ENCODE data around the gene CAMTA2. TPM values are rescaled to one million over a fixed set of nuclear protein-coding genes. Genes with fewer than 3 reads are reported as not detected.

The CAMTA2 gene
- total RNA-seq, 1 donor from 2014 or later: 0.34 TPM

DNA sequence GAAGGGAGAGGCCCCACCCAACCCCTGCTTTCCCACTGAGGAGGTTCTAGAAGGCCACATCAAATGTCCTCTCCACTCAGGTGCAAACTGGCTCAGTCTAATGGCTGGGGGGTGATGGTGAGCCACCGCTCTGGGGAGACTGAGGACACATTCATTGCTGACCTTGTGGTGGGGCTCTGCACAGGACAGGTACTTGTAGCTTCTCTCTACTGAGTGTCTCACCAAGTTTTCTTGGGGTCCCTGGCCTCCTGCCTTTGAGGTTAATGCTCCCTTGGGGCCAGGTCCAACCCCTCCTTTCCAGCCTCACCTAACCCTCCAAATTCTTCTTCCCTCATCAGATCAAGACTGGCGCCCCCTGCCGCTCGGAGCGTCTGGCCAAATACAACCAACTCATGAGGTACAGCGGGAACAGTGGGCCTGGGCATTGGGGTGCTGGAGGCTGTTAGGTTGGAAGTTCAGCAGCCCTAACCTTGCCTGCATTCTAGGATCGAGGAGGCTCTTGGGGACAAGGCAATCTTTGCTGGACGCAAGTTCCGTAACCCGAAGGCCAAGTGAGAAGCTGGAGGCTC, 30.9 kb downstream of the CAMTA2 start:
- Histone ChIP-seq H4K20me1 (ENCODE audit: low read depth) (no peaks in the 10 kb centered on the region), H3K9ac (no peak overlapping the region), H3K27ac (no peak overlapping the region), H3F3A (ENCODE audit: low read depth) (peaks cover 19% of the 10 kb centered on the region), H3K27me3 (no peaks in the 10 kb centered on the region), H3K4me3 (no peak overlapping the region), H3K4me1 (peaks cover 12% of the 10 kb centered on the region), H3K4me2 (no peak overlapping the region), H3K36me3 (no peaks in the 10 kb centered on the region), H3K79me2 (ENCODE audit: low read depth) (peaks cover under 1% of the 10 kb centered on the region), H2AFZ (replicated peaks) (no peak overlapping the region), H3K9me3 (ENCODE audit: low read depth) (no peaks in the 10 kb centered on the region)
- Mint-ChIP-seq H3K9me3 (no peaks in the 10 kb centered on the region), H3K4me1 (peaks cover 18% of the 10 kb centered on the region), H3K27me3 (ENCODE audit: insufficient read depth, low read depth) (peaks cover 6% of the 10 kb centered on the region), H3K27ac (peak overlapping the region; percentile 78), H3K4me3 (no peak overlapping the region), H3K36me3 (peaks cover 27% of the 10 kb centered on the region)
- TF ChIP-seq, protein P1, sequence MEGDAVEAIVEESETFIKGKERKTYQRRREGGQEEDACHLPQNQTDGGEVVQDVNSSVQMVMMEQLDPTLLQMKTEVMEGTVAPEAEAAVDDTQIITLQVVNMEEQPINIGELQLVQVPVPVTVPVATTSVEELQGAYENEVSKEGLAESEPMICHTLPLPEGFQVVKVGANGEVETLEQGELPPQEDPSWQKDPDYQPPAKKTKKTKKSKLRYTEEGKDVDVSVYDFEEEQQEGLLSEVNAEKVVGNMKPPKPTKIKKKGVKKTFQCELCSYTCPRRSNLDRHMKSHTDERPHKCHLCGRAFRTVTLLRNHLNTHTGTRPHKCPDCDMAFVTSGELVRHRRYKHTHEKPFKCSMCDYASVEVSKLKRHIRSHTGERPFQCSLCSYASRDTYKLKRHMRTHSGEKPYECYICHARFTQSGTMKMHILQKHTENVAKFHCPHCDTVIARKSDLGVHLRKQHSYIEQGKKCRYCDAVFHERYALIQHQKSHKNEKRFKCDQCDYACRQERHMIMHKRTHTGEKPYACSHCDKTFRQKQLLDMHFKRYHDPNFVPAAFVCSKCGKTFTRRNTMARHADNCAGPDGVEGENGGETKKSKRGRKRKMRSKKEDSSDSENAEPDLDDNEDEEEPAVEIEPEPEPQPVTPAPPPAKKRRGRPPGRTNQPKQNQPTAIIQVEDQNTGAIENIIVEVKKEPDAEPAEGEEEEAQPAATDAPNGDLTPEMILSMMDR (IDR thresholded peaks at IDR 0.05): peak; percentile 56
- TF ChIP-seq EZH2phosphoT487 (IDR thresholded peaks at IDR 0.05): no peak
- DNase-seq (ENCODE audit: low spot score): peak; percentile 52

DNA sequence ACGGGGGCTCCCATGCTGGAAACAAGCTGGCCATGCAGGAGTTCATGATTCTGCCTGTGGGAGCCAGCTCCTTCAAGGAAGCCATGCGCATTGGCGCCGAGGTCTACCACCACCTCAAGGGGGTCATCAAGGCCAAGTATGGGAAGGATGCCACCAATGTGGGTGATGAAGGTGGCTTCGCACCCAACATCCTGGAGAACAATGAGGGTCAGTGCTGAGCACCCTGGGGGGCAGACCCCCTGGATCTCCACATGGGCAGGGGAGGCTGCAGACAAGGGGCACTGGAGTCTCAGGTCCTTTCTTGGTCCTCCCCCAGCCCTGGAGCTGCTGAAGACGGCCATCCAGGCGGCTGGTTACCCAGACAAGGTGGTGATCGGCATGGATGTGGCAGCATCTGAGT, 32.4 kb downstream of the CAMTA2 start:
- H3K9ac ChIP-seq: no peak overlapping the region
- H3K27me3 ChIP-seq: no peaks in the 10 kb centered on the region
- H3K9me3 ChIP-seq (ENCODE audit: low read depth): no peaks in the 10 kb centered on the region
- Mint-ChIP-seq H3K27ac (no peak overlapping the region), H3K36me3 (peaks cover 21% of the 10 kb centered on the region), H3K4me3 (no peak overlapping the region), H3K4me1 (peaks cover 27% of the 10 kb centered on the region), H3K9me3 (no peaks in the 10 kb centered on the region), H3K27me3 (ENCODE audit: insufficient read depth, low read depth) (peaks cover 9% of the 10 kb centered on the region)
- H3K27ac ChIP-seq: no peak overlapping the region
- no peak overlapping the region for H2AFZ ChIP-seq (replicated peaks)
- H3K36me3 ChIP-seq: no peaks in the 10 kb centered on the region
- peaks cover 27% of the 10 kb centered on the region for H3F3A ChIP-seq (ENCODE audit: low read depth)
- H4K20me1 ChIP-seq (ENCODE audit: low read depth): no peaks in the 10 kb centered on the region
- H3K4me3 ChIP-seq: no peak overlapping the region
- H3K4me1 ChIP-seq: peaks cover 13% of the 10 kb centered on the region
- peaks cover 4% of the 10 kb centered on the region for H3K79me2 ChIP-seq (ENCODE audit: low read depth)
- TF ChIP-seq EZH2phosphoT487 (IDR thresholded peaks at IDR 0.05): no peak
- no peak for DNase-seq (ENCODE audit: low spot score)
- H3K4me2 ChIP-seq: no peak overlapping the region

DNA sequence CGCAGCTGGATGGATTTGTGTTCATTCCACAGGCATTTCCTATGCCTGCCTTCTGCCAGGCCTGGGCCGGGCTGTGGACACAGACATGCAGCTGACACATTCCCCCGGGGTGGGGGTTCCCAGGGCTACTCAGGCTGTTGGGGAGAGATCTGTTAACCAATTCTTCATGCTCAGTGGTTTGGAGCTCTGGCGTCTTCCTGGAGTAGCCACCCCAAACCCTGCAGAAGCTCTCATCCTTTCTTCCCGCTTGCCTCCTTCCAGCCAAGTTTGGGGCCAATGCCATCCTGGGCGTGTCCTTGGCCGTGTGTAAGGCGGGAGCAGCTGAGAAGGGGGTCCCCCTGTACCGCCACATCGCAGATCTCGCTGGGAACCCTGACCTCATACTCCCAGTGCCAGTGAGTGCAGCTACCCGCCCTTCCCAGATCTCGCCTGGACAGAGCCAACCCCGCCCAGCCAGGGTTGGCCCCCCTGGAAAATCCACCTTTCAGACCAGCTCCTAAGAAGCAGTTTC, 34.0 kb downstream of the CAMTA2 start:
- H3K27me3 ChIP-seq: no peaks in the 10 kb centered on the region

DNA sequence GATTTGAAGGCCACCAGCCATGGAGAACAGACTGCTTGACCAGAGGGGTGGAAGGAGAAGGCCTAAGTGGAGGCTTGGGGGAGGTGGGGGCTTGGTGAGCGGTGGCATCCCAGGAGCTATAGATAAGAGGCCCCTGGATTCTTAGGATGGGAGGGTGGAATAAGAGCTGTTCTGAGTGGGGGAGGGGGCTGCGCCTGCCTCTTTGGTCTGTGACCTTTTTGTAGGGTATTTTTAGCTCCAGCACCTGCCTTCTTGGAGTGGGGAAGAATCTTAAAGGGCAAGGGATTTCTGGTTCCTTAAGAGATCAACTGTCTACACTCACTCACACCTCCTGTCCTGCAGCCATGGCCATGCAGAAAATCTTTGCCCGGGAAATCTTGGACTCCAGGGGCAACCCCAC, 36.0 kb downstream of the CAMTA2 start:
- Mint-ChIP-seq H3K4me3 (peak overlapping the region; percentile 85), H3K9me3 (no peaks in the 10 kb centered on the region), H3K36me3 (peaks cover 12% of the 10 kb centered on the region), H3K4me1 (peaks cover 33% of the 10 kb centered on the region), H3K27me3 (ENCODE audit: insufficient read depth, low read depth) (peaks cover 12% of the 10 kb centered on the region), H3K27ac (peak overlapping the region; percentile 96)
- TF ChIP-seq EZH2 (IDR thresholded peaks at IDR 0.05) (no peak), EZH2phosphoT487 (IDR thresholded peaks at IDR 0.05) (no peak)
- TF ChIP-seq, protein P1 (IDR thresholded peaks at IDR 0.05): no peak
- Histone ChIP-seq H3K4me1 (peaks cover 17% of the 10 kb centered on the region), H3K4me2 (peak overlapping the region; percentile 87), H3K9ac (no peak overlapping the region), H3F3A (ENCODE audit: low read depth) (peaks cover 55% of the 10 kb centered on the region), H3K79me2 (ENCODE audit: low read depth) (peaks cover 25% of the 10 kb centered on the region), H3K27me3 (no peaks in the 10 kb centered on the region), H3K27ac (peak overlapping the region; percentile 85), H2AFZ (replicated peaks) (no peak overlapping the region), H3K9me3 (ENCODE audit: low read depth) (no peaks in the 10 kb centered on the region), H3K36me3 (no peaks in the 10 kb centered on the region), H3K4me3 (peak overlapping the region; percentile 77), H4K20me1 (ENCODE audit: low read depth) (peaks cover 14% of the 10 kb centered on the region)
- no peak for DNase-seq (ENCODE audit: low spot score)

More for the DNA sequence above, 34.0 kb downstream of the CAMTA2 start:
- H3K4me1 ChIP-seq: peaks cover 13% of the 10 kb centered on the region
- Mint-ChIP-seq H3K4me3 (peak overlapping the region; percentile 27), H3K27me3 (ENCODE audit: insufficient read depth, low read depth) (peaks cover 9% of the 10 kb centered on the region), H3K4me1 (peaks cover 27% of the 10 kb centered on the region), H3K9me3 (no peaks in the 10 kb centered on the region), H3K27ac (peak overlapping the region; percentile 1), H3K36me3 (peaks cover 13% of the 10 kb centered on the region)
- no peaks in the 10 kb centered on the region for H3K36me3 ChIP-seq
- TF ChIP-seq EZH2phosphoT487 (IDR thresholded peaks at IDR 0.05) (no peak), EZH2 (IDR thresholded peaks at IDR 0.05) (no peak)
- TF ChIP-seq, protein P1 (IDR thresholded peaks at IDR 0.05): no peak
- no peak overlapping the region for H2AFZ ChIP-seq (replicated peaks)
- H3F3A ChIP-seq (ENCODE audit: low read depth): peaks cover 43% of the 10 kb centered on the region
- peaks cover 5% of the 10 kb centered on the region for H3K79me2 ChIP-seq (ENCODE audit: low read depth)
- no peaks in the 10 kb centered on the region for H3K9me3 ChIP-seq (ENCODE audit: low read depth)
- H3K9ac ChIP-seq: no peak overlapping the region
- no peak overlapping the region for H3K4me2 ChIP-seq
- no peaks in the 10 kb centered on the region for H4K20me1 ChIP-seq (ENCODE audit: low read depth)
- DNase-seq (ENCODE audit: low spot score): no peak
- H3K27ac ChIP-seq: no peak overlapping the region
- H3K4me3 ChIP-seq: no peak overlapping the region

Data from neural progenitor cell (in vitro differentiated cells).